Mucosa of stomach (tissue), 1 donor: ENCODE results near the gene TAMM41.
"Not testable (repeated sequence)": the region's sequence is repeated elsewhere in the genome, so short reads cannot be mapped to it uniquely, and the experiment has no call there.

Experiments used
- H3K27me3 ChIP-seq: one replicate; pipeline ENCODE4 v1.7.0; 2013; ENCODE audit warnings: mild to moderate bottlenecking, low read length; ENCODE audit not compliant: control insufficient read depth, insufficient read depth
- H3K36me3 ChIP-seq: one replicate; pipeline ENCODE4 v1.7.0; 2013; ENCODE audit warnings: low read length; ENCODE audit not compliant: control insufficient read depth, insufficient read depth
- H3K4me1 ChIP-seq: one replicate; pipeline ENCODE4 v1.7.0; 2013; ENCODE audit warnings: mild to moderate bottlenecking, low read length; ENCODE audit not compliant: control insufficient read depth, insufficient read depth
- H3K4me3 ChIP-seq: one replicate; pipeline ENCODE4 v1.7.0; 2013; ENCODE audit warnings: low read length
- H3K9ac ChIP-seq: one replicate; pipeline ENCODE4 v1.7.0; 2013; ENCODE audit warnings: mild to moderate bottlenecking, low read length, moderate library complexity
- H3K9me3 ChIP-seq: one replicate; pipeline ENCODE4 v1.7.0; 2013; ENCODE audit warnings: mild to moderate bottlenecking, low read length, moderate library complexity; ENCODE audit not compliant: control insufficient read depth
- donor health status: Pancreatic carcinoma.

Gene TAMM41

DNA sequence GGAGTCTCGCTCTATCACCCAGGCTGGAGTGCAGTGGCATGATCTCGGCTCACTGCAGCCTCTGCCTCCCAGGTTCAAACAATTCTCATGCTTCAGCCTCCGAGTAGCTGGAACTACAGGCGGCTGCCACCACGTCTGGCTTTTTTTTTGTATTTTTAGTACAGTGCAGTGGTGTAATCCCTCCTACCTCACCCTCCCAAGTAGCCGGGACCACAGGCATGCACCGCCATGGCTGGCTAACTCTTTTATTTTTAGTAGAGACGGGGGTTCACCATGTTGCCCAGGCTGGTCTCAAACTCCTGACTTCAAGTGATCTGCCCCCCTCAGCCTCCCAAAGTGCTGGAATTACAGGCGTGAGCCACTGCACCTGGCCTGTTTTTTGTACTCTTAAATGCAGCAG, 98.4 kb downstream of the TAMM41 start:
- H3K4me3 ChIP-seq, H3K36me3 ChIP-seq, H3K27me3 ChIP-seq, H3K9me3 ChIP-seq, H3K4me1 ChIP-seq, H3K9ac ChIP-seq: not testable (repeated sequence)
